GM15510 (cell line): ENCODE data around the gene NEDD4.

Experiments
- POLR2A ChIP-seq: IDR thresholded peaks from 3 replicates; pipeline ENCODE4 v1.6.1; 2011; ENCODE audit warnings: borderline replicate concordance; ENCODE audit not compliant: insufficient read length; ENCODE audit errors: extremely low read depth

Gene NEDD4

DNA sequence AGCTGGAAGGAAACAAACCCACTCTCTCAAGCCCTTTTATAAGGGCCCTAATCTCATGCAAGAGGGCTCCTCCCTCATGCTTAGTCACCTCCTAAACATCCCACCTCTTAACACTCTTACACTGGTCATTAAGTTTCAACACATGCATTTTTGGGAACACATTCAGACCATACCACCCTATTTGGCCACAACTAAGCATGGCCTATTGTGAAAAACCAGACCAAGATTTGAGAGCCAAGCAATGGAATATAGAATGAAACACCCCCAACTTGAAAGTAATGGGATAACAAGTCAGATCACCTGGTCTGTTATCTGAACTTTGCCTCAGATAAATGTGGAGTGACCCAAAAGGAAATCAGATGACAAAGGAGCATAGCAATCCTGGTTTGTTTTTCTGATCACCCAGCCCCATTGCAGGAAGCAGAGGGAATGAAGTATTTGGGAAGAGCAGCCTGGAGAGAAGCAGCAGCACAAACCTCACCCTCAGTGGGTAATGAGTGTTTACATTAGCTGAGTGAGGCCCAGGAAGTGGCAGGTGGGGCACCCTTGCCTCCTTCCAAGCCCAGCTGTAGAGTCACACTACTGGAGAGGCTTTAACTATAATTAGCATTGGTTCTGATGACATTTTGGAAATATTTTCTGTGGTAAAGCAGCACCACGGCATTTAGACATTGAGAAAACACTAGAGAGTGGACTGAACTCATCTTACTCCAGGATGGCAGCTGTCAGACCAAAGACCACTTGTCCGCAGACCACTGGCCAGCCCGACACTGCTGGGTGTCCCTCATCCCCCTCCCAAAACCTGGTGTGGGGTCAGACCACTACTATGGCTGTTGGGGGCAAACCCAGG, 201.6 kb downstream of the NEDD4 start:
- no peak for TF ChIP-seq POLR2A

DNA sequence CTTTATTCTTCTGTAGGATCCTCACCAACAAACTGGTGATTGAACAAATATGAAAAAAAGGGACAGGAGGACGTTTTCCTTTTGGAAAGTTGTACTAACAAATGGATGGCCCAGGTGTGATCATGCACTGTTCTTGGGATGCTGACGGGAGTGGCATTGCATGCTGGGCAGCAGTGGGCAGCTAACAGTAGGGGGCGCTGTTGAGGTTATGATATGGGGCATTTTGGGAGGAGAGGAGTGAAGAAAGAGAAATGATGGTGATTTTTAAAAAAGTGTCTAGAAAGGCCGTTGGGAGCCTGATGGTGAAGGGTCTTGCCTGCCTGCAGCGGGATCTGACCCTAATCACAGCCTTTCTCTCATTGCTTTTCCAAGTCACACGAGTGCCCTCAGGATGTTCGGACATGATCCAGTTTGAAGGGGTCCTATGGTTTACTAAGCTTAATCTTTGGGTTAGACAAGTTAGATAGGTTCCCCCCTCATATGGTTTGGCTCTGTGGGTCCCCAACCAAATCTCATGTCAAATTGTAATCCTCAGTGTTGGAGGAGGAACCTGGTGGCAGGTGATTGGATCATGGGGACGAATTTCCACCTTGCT, 204.2 kb downstream of the NEDD4 start:
- no peak for TF ChIP-seq POLR2A

DNA sequence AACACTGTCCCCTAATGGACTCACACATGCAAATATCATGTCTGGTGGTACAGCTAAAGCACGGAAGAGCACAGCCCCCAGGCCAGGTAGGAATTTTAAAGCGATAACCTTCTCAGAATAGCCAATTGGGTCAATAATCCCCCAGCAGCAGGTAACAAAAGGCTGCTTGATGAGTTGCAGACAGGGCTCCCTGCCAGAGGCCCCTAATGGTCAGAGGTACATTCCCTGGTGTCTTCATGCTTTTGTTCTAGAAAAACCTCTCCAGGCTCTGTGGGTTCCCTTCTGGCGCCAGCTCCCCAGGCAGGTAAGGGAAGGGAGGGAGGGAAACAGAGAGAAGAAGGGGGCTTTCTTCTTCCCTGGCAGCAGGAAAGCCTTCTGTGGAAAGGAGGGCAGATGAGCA, 207.1 kb downstream of the NEDD4 start:
- no peak for TF ChIP-seq POLR2A

DNA sequence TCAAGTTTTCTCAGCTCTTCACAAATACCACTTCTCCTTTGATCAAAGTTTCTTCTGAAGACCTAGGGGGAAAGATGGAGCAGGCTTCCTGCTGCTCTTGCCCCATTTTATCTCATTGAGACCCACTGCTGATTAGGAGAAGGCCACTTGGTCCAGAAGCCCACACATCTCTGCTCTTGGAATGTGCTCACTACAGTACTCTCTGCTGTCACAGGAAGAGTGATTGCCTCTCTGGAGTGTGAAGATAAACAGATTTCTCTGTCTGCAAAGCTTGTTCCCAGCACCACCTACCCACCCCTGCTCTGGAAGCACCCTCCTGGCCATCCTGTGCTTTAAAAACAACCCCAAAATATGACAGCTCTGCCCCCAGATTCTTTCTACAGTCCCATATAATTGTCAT, 209.1 kb downstream of the NEDD4 start:
- TF ChIP-seq POLR2A, result no peak

DNA sequence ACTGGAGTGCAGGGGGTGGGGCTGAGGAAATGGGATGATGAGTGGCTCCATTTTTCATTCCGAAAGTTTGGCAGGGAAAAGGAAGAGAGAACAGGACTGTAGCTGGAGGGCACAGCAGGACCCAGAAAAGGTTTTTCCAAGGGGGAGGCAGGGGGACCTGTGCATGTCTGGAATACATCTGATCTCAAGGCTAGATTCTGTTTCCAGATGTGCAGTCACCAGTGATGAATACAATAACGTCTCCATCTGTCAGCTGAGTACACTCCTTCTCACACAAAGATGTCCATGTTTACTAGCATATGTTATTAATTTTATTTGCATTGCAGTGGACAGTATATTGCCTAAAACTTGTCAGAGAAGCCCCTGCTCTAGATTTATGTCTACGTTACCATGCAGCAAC, 210.5 kb downstream of the NEDD4 start:
- TF ChIP-seq POLR2A, result no peak

DNA sequence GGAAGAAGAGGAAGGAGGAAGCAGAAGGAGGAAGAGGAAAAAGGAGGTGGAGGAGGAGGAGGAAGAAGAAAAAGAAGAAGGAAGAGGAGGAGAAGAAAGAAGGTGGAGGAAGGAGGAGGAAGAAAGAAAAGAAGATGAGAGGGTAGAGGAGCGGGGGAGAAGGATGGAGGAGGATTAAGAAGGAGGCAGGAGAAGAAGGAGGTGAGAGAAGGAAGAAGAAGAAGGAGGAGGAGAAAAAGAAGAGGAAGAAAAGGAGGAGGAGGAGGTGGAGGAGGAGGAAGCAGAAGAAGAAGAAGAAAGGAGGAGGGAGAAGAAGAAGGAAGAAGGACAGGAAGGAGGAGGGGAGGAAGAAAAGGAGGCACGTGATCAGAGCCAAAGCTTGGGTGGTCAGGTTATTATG, 213.1 kb downstream of the NEDD4 start:
- TF ChIP-seq POLR2A, result no peak

DNA sequence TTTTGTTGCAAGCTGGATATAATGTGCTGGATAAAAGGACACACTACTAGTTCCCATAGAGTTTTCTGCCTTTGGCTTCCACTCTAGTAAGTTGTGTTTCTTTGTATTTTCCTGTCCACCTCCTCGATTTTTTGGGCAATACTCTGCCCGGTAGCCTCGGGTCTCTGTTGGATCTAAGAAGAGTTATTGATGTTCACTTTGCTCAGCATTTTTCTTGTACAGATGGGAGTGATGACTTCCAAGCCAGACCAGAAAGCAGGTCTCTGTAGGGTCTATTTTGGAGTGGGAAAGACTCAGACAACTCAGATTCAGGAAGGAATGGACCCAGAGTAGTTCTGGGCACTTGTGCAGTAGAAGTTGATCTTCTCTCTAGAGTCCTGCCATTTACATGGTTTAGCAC, 214.5 kb downstream of the NEDD4 start:
- no peak for TF ChIP-seq POLR2A
